DND-41 (cell line): ENCODE data around the gene CENPP.

ENCODE experiments used
- ATAC-seq: fragments of 200-7000 bp; cut with Tn5 transposase; 3 replicates; pipeline ENCODE4 v1.9.1; 2021; ENCODE audit warnings: low read depth; ENCODE audit not compliant: insufficient read depth
- DNase-seq: peaks from one replicate; pipeline ENCODE4 v3.0.0-alpha.2; 2020
- H2AFZ ChIP-seq: 2 replicates; pipeline ENCODE4 v1.6.0; 2012; ENCODE audit warnings: low read depth, low read length
- H3K27ac ChIP-seq: 2 replicates; pipeline ENCODE4 v1.5.1; 2012; ENCODE audit warnings: low read length, inconsistent platforms
- H3K27me3 ChIP-seq: fragments of 200-600 bp; sonication (generic); 2 replicates; pipeline ENCODE4 v1.6.0; 2012; ENCODE audit warnings: low read length, mild to moderate bottlenecking, inconsistent platforms; ENCODE audit not compliant: insufficient read depth, poor library complexity
- H3K36me3 ChIP-seq: 2 replicates; pipeline ENCODE4 v1.5.1; 2012; ENCODE audit warnings: low read length, inconsistent platforms; ENCODE audit not compliant: insufficient read depth
- H3K4me1 ChIP-seq: 2 replicates; pipeline ENCODE4 v1.5.1; 2012; ENCODE audit warnings: mild to moderate bottlenecking, low read length; ENCODE audit not compliant: insufficient read depth
- H3K4me2 ChIP-seq: 2 replicates; pipeline ENCODE4 v1.6.0; 2012; ENCODE audit warnings: mild to moderate bottlenecking, moderate library complexity, low read length, inconsistent platforms; ENCODE audit not compliant: insufficient read depth
- H3K4me3 ChIP-seq, 2 experiments: fragments of 200-600 bp in 1 of 2; shearing (Covaris generic) in 1 of 2; 2 replicates each; pipeline ENCODE4 v1.5.1; 2012 to 2016; ENCODE audit warnings: inconsistent platforms in 2 of 2, low read length in 2 of 2, mild to moderate bottlenecking in 2 of 2, low read depth in 1 of 2, moderate library complexity in 1 of 2
- H3K79me2 ChIP-seq: 2 replicates; pipeline ENCODE4 v1.6.0; 2012; ENCODE audit warnings: low read length, inconsistent platforms; ENCODE audit not compliant: insufficient read depth
- H3K9ac ChIP-seq: 2 replicates; pipeline ENCODE4 v1.6.0; 2012; ENCODE audit warnings: low read depth, mild to moderate bottlenecking, inconsistent platforms, low read length, moderate library complexity
- H3K9me3 ChIP-seq: 2 replicates; pipeline ENCODE4 v1.5.1; 2012; ENCODE audit warnings: low read length, moderate library complexity, mild to moderate bottlenecking, inconsistent platforms; ENCODE audit not compliant: insufficient read depth, severe bottlenecking
- H4K20me1 ChIP-seq: 2 replicates; pipeline ENCODE4 v1.6.0; 2012; ENCODE audit warnings: low read length; ENCODE audit not compliant: insufficient read depth
- EZH2 ChIP-seq: IDR thresholded peaks from 3 replicates; pipeline ENCODE4 v1.6.1; 2012; ENCODE audit warnings: borderline replicate concordance, low read depth, mild to moderate bottlenecking, moderate library complexity, low read length, inconsistent platforms; ENCODE audit not compliant: severe bottlenecking
- TF ChIP-seq, protein P1 (sequence below): IDR thresholded peaks from 2 replicates; pipeline ENCODE4 v1.5.1; 2012; ENCODE audit warnings: borderline replicate concordance, low read length, moderate library complexity, mild to moderate bottlenecking; ENCODE audit not compliant: poor library complexity, severe bottlenecking; ENCODE audit errors: extremely low read depth

Gene CENPP

DNA sequence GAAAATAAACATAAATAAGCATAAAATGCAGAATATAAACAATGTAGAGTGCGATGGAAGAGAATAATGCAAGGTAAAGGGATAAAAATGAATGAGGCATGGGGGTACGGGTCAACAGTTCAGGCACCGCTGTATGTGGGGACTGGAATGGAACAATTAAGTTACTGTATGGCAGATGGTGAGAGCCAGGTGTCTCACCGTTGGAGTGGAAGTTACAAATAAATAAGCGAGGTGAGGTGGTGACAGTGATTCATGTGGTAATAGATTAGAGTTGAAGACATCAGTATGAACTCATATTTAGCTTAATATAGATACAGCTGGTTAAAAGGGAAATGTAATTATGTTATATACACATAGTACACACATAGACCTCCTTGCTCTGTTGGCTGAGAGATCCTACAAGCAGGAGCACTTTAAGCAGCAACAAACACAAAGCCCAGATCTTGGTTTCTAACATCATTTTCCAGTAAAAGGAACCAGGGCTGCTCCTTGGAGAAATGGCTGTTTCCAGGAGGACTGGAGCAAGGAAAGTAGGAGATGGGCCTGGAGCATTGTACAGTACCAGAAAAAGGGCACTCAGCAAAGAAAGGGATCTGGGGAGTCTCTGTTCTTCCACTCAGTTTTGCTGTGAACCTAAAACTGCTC is 100.9 kb downstream of the CENPP start:
- TF ChIP-seq, protein P1, sequence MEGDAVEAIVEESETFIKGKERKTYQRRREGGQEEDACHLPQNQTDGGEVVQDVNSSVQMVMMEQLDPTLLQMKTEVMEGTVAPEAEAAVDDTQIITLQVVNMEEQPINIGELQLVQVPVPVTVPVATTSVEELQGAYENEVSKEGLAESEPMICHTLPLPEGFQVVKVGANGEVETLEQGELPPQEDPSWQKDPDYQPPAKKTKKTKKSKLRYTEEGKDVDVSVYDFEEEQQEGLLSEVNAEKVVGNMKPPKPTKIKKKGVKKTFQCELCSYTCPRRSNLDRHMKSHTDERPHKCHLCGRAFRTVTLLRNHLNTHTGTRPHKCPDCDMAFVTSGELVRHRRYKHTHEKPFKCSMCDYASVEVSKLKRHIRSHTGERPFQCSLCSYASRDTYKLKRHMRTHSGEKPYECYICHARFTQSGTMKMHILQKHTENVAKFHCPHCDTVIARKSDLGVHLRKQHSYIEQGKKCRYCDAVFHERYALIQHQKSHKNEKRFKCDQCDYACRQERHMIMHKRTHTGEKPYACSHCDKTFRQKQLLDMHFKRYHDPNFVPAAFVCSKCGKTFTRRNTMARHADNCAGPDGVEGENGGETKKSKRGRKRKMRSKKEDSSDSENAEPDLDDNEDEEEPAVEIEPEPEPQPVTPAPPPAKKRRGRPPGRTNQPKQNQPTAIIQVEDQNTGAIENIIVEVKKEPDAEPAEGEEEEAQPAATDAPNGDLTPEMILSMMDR = no peak
- no peak for TF ChIP-seq EZH2
- Histone ChIP-seq H3K79me2 (no peaks in the 10 kb centered on the region), H3K4me2 (no peak overlapping the region), H3K36me3 (no peaks in the 10 kb centered on the region), H3K9ac (no peak overlapping the region), H3K4me3 (no peak overlapping the region), H3K4me1 (no peaks in the 10 kb centered on the region), H2AFZ (no peak overlapping the region), H3K27ac (no peak overlapping the region), H3K27me3 (no peaks in the 10 kb centered on the region), H4K20me1 (no peaks in the 10 kb centered on the region), H3K9me3 (no peaks in the 10 kb centered on the region)
- DNase-seq (no peak), ATAC-seq (no peak)

DNA sequence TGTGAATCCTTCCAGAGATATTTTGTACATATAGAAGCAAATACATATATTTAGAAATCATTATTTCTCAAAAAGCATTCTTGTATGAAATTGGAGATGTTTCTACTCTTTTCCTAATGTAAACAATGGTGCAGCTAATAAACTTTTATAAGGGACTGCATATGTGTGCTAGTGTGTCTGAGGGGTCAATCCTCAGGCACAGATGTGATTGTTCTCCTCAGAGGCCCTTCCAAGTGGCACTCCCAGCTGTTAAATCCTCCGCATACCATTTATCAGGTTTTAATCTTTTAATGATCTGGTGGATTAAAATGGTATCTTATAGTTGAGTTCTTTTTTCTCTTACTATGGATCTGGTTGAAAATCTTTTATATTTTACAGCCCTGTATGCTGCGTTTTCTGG is 104.1 kb downstream of the CENPP start:
- H3K27ac ChIP-seq = no peak overlapping the region
- DNase-seq (no peak), ATAC-seq (no peak)
- no peak overlapping the region for H2AFZ ChIP-seq
- H3K4me3 ChIP-seq = no peak overlapping the region
- no peaks in the 10 kb centered on the region for H4K20me1 ChIP-seq
- no peaks in the 10 kb centered on the region for H3K27me3 ChIP-seq
- H3K9ac ChIP-seq = no peak overlapping the region
- no peak for TF ChIP-seq EZH2
- TF ChIP-seq, protein P1 = no peak
- H3K9me3 ChIP-seq = no peaks in the 10 kb centered on the region
- H3K36me3 ChIP-seq = no peaks in the 10 kb centered on the region
- no peaks in the 10 kb centered on the region for H3K79me2 ChIP-seq
- H3K4me1 ChIP-seq = no peaks in the 10 kb centered on the region
- H3K4me2 ChIP-seq = no peak overlapping the region

DNA sequence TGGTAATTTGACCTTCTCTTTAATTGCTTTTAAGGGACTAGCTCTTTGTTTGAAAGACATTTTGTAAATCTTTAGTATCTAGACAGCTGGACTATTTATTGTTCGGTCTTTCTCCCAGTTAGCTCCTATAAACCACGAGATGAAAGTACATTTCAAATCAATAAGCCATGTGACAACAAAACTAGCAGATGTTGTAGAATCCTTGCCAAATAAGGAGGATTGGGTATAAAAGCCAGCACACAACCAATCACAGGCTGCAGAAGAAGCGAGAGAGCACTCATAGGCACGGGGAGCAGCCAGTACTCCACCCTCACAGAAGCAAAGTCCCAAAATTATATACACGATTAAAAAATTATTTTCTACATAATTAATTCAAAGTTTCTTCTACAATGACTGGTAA is 106.6 kb downstream of the CENPP start:
- no peak overlapping the region for H3K4me3 ChIP-seq
- no peaks in the 10 kb centered on the region for H3K36me3 ChIP-seq
- H3K27ac ChIP-seq = no peak overlapping the region
- no peak for ATAC-seq
- DNase-seq = no peak
- no peak for TF ChIP-seq EZH2
- TF ChIP-seq, protein P1 = no peak
- no peaks in the 10 kb centered on the region for H4K20me1 ChIP-seq
- no peaks in the 10 kb centered on the region for H3K79me2 ChIP-seq
- H3K9ac ChIP-seq = no peak overlapping the region
- no peak overlapping the region for H2AFZ ChIP-seq
- no peaks in the 10 kb centered on the region for H3K4me1 ChIP-seq
- H3K4me2 ChIP-seq = no peak overlapping the region
- H3K27me3 ChIP-seq = no peaks in the 10 kb centered on the region
- H3K9me3 ChIP-seq = no peaks in the 10 kb centered on the region
